NCI-H146 treated with DMSO at 0.1 percent for 48 hours (cell line): ENCODE data around the gene RRP12.
"Not testable (repeated sequence)": the region's sequence is repeated elsewhere in the genome, so short reads cannot be mapped to it uniquely, and the experiment has no call there.

Experiments
- DNase-seq: peaks from one replicate; lab custom pipeline; 2025; ENCODE audit not compliant: unreplicated experiment; lab: John Stamatoyannopoulos, UW

The RRP12 gene

GRCh38 chr10:97372233-97372875 lies 28.8 kb downstream of the RRP12 start:
- no peak for DNase-seq

DNA sequence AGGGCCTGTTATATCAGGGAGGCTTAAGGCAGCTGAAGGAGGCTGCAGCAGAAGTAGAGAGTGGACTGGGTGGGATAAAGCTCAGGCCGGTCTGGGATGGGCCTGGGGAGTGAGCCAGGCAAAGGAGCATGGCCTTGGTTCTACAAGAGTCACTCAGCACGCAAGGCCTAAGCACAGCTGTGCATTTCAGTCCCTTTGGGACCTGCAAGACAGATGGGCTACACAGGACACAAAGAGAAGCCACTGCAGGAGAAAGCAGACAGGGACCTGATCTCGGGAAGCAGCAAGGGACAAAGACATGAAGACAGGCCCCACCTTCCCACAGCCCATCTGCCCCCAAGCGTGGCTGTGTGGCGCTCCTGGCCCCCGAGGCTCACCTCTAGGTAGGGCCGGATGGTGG lies 29.4 kb downstream of the RRP12 start:
- no peak for DNase-seq

DNA sequence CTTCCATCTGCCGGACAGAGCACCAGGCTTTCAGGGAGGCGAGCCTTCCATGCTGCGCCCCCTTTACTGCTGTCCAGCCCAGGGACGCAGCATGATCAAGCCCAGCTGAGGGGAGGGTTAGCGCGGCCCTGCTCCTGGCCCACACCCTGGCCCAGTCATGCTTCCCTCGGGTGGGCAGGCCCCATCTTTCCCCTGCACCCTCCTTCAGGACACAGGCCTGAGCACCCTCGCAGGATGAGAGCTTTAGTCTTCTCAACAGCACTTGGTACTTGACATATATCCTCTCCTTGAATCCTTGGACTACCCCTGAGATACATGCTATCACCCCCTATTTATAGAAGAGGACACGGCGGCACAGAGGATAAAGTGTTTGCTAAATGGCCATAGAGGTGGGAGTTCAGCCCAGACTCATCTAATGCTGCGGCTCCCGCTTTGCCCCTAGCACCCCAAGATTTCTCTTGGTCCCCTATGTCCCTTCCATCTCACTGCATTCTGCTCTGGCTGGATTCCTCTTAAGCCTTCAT lies 34.0 kb downstream of the RRP12 start:
- no peak for DNase-seq

- no peak for DNase-seq
These were observed 34.6 kb downstream of the RRP12 start for GRCh38 chr10:97366572-97366971.

DNA sequence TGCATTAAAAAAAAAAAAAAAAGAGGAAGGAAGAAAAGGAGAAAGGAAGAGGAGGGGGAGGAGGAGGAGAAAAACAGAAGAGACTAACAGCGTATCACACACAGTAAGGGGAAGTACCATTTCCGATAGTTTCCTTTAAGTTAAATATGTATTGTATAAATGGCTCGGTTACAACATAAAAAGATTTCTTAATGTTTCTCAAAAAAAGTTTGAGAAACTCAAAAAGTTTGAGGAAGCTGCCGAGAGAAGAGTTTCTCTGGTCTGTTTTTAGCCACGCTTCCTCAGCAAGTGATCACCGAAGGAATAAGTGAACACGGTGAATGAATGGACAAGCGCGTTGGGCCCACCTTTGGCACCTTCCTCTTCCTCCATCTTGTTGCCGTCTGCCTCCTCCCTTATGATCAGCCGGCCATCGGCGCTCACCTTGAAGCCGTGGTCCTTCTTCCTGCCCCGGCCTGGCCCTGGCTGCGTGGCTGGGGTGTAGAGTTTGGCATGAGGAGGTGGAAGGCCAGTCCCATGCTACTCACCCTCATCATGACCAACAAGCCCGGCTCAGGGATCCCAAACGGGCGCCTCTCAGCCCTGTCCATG lies 35.3 kb downstream of the RRP12 start:
- no peak for DNase-seq

DNA sequence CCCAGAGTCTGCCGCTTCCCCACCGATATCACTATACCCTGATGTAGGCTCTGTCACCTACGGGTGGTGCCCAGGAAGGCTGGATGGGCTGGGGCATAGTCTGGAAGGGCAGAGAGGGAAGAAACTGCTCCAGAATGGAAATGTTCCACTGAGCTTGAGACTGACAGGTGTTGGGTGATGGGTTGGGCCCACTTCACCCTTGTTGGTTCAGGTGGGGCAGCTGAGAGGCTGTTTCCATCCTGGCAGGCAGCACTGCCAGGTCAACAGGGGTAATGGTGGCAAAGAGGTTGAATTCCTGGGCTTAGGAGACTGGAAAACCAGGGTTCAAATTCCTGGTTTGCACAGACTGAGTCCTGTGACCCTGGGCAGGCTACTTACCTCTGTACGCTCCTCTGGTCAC lies 38.1 kb downstream of the RRP12 start:
- DNase-seq: no peak

GRCh38 chr10:97362310-97363033 lies 38.7 kb downstream of the RRP12 start:
- no peak for DNase-seq

DNA sequence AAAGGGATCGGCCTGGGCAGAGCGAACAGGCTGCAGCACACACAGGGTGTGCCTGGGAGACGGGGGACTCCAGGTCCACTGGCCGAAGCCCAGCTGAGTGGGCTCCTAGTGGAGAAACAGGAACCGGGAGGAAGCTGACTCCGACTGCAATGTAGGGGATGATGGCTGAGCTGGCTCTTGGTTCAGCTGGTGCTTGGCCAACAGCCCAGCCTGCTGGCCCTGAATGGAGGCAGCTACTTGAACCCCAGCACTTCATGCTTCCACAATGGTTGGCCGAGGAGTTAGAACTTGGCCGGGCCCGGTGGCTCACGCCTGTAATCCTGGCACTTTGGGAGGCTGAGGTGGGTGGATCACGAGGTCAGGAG lies 39.6 kb downstream of the RRP12 start:
- no peak for DNase-seq

- no peak for DNase-seq
These were observed 40.2 kb downstream of the RRP12 start for GRCh38 chr10:97360705-97361536.

DNA sequence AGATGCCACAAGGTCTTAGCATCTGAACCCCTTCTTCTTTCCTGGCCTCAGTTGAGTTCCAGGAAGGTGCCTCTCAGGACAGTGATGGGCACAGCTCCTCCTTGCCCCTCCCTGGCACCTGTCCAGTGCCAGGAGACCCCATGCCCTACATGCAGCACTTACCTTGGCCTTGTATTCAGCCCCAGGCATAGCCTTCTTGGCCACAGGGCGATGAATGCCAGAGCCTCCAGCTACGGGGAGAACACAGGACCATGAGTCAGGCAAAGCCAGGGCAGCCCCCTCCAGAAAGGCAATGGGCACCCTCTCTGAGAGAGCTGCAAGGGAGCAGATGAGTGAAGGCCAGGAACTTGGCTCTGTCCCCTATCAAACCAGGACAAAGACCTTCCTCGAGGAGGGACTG lies 42.4 kb downstream of the RRP12 start:
- no peak for DNase-seq

DNA sequence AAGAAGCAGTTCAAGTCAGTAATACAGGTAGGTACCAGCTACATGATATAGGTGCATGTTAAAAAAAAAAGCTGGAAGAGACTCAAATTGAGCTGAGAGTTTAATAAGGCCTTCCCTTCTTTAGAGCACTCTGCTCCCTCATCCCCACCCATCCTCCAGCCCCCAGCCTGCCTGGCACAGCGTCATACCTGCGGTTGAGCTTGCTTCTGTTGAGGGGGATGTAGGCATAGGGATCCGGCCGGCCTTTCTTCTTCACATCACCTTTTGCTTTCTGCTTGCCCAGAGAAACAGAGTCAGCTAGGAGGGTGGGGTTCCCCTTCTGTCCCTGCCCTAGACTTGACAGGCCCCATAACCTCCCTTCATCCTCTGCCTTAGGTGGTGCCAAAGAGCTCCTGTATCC lies 42.8 kb downstream of the RRP12 start:
- DNase-seq: no peak

GRCh38 chr10:97356918-97357317 lies 44.2 kb downstream of the RRP12 start:
- no peak for DNase-seq

DNA sequence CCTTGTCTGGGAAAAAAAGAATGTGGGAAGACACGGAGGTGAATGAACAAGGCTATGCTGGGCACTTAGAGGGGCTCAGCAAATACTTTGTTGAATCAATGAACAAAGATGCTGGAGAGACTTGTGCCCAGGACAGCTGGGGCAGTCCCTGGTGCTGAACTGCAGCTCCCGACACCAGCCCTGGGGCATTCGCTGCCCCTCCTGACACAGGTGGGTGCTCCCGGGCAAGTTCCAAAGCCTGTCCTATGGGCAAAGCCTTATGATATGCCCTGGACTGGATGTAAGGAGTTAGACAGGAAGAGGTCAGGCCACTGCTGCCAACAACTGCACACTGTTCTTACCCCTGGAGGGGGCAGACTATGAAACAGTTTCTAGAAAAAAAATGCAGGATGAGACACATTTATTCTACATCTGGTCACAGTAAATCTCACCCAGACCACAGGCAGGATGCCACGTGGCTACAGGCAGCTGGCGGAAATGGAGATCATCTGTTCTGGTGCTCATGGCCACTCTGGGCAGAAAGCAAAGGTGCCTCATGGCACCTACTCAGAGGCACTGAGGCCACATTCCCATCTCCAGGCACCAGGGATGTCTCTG lies 44.7 kb downstream of the RRP12 start:
- no peak for DNase-seq

DNA sequence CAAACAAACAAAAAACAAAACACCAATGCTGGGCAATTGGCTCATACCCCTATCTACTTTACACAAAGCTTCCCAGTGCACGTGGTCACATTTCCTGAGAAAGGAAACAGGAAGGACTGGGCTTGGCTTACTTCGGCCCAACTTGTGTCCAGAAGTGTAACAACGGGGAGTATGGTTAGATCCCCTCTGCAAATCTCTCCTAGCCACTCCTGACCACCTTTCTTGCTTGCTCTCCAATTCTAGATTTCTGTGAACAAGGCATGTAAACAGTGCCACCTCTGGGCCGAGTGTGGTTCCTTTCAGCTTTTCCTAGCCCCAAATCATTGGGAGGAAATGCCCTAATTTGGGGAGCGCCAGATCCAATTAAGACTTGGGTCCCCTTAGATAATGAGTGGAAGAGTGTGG lies 45.6 kb downstream of the RRP12 start:
- no peak for DNase-seq

DNA sequence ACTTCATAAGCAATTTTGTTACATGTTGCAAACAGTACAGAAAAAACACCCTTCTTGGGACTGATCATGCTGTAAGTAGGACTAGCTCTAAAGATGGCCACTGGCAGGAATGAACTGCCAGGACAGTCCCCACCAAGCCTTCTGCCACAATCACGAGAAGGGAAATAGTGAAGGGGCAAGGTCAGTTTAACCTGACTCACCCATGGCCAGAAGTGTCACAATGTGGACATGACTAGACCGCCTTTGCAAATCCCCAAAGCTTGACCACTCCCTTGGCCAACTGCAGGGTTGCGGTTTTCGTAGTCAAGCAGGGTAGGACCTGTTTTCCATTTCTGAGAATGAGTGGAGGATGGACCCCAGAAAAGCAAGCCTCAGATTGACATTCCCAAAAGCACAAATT lies 47.2 kb downstream of the RRP12 start:
- no peak for DNase-seq

- DNase-seq: no peak
These were observed 51.2 kb downstream of the RRP12 start for GRCh38 chr10:97349752-97350513.

DNA sequence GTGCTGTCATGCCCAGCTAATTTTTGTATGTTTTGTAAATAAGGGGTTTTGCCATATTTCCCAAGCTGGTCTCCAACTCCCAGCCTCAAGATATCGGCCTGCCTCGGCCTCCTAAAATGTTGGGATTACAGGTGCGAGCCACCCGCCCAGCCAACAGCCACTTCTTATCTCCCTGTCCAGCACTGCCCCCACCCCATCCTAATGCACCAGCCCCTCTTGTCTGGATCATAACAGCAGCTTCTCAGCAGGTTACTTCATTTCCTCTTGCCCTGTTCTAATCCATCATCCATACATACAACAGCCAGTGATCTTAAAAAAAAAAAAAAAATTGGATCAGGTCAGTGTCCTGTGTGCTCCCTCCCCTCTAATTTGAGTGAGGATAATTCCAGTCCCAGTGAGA lies 53.8 kb downstream of the RRP12 start:
- no peak for DNase-seq

DNA sequence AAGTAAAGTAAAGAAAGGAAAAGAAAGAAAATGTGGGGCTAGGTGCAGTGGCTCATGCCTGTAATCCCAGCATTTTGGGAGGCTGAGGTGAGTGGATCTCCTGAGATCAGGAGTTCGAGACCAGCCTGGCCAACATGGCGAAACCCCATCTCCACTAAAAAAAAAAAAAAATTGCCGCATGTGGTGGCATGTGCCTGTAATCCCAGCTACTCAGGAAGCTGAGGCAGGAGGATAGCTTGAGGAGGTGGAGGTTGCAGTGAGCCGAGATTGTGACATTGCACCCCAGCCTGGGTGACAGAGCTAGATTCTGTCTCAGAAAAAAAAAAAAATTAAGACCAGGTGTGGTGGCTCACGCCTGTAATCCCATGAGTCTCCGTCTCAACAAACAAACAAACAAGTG lies 57.5 kb downstream of the RRP12 start:
- DNase-seq: not testable (repeated sequence)

DNA sequence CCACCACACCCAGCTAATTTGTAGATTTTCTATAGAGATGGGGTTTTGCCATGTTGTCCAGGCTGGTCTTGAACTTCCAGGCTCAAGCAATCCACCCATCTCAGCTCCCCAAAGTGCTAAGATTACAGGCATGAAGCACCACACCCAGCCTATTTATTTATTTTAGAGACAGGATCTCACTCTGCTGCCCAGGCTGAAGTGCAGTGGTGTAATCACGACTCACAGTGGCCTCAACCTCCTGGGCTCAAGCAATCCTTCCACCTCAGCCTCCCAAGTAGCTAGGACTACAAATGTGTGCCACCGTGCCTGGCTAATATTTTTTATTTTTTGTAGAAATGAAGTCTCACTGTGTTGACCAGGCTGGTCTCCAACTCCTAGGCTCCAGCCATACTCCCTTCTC lies 59.7 kb downstream of the RRP12 start:
- no peak for DNase-seq

- no peak for DNase-seq
These were observed 63.1 kb downstream of the RRP12 start for GRCh38 chr10:97338041-97338440.
